ENCODE results near the gene RBMS3.

DNA sequence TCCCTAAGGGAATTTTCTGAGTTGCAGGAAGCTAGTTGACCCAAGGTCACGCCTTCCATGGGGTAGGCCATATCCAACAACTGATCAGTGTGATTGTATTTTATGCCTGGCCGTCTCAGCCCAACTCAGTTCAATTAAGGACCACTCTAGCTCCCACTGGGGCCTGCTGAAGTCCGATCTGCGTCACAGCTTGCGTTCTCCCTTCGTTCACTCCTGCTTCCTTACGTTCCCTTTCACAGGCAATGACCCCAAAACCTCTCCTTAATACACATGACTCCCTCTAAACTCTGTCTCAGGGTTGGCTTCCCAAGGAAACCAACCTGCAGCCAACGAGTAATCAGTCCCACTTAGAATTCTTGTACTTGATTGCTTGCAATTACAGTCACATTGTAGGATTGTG, 428.0 kb downstream of the RBMS3 start:
- TF ChIP-seq SUZ12 (IDR thresholded peaks at IDR 0.05) (no peak), FOXK2 (IDR thresholded peaks at IDR 0.05) (no peak), CTBP1 (IDR thresholded peaks at IDR 0.05; ENCODE audit: borderline replicate concordance) (no peak), LEF1 (IDR thresholded peaks at IDR 0.05; ENCODE audit: borderline replicate concordance) (no peak), NFRKB (IDR thresholded peaks at IDR 0.05) (no peak), L3MBTL2 (conservative IDR thresholded peaks at IDR 0.05) (no peak), ARNT (IDR thresholded peaks at IDR 0.05) (no peak), SP1 (IDR thresholded peaks at IDR 0.05) (no peak), TARDBP (IDR thresholded peaks at IDR 0.05) (no peak)
- TF ChIP-seq, protein P1, sequence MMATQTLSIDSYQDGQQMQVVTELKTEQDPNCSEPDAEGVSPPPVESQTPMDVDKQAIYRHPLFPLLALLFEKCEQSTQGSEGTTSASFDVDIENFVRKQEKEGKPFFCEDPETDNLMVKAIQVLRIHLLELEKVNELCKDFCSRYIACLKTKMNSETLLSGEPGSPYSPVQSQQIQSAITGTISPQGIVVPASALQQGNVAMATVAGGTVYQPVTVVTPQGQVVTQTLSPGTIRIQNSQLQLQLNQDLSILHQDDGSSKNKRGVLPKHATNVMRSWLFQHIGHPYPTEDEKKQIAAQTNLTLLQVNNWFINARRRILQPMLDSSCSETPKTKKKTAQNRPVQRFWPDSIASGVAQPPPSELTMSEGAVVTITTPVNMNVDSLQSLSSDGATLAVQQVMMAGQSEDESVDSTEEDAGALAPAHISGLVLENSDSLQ (IDR thresholded peaks at IDR 0.05), result no peak

All from HEK293T (cell line).